ENCODE data around the gene RDH5. TPM values are rescaled to one million over a fixed set of nuclear protein-coding genes. Genes with fewer than 3 reads are reported as not detected.

RDH5 gene
- total and polyA plus RNA-seq, 2 experiments from 2014 or later = 17.6 to 27.2 TPM

- H4K20me1 ChIP-seq (ENCODE audit: insufficient read depth) = no peaks in the 10 kb centered on the region
- TF ChIP-seq EZH2 (IDR thresholded peaks at IDR 0.05; ENCODE audit: insufficient read depth, poor library complexity, severe bottlenecking) (no peak), EZH2phosphoT487 (IDR thresholded peaks at IDR 0.05; ENCODE audit: insufficient read depth, low read depth) (no peak)
- H3K9me3 ChIP-seq (ENCODE audit: low read depth) = no peaks in the 10 kb centered on the region
- peaks cover 8% of the 10 kb centered on the region; the same call in 1 of the 2 replicates for H3K4me1 ChIP-seq (ENCODE audit: insufficient read depth)
- no peak overlapping the region for H3K9ac ChIP-seq
- H3K9me2 ChIP-seq (ENCODE audit: insufficient read depth) = no peaks in the 10 kb centered on the region
- no peak overlapping the region for H3K27ac ChIP-seq
- no peak overlapping the region for H2AFZ ChIP-seq
- 85 to 86% methylated on average over 7 of the region's 7 CpGs for WGBS, 2 experiments (ENCODE audit: low coverage in 1 of 2, low lambda C conversion rate in 2 of 2, missing lambda C conversion rate in 2 of 2)
- in situ Hi-C loops (cut with MboI) = no loop called here
- no peaks in the 10 kb centered on the region for H3K36me3 ChIP-seq (ENCODE audit: low read depth)
- H3K4me3 ChIP-seq = no peak overlapping the region
- no peak for DNase-seq
- no peak overlapping the region for H3K4me2 ChIP-seq (ENCODE audit: unreplicated experiment)
- H3K27me3 ChIP-seq (replicated peaks; ENCODE audit: insufficient read depth) = no peaks in the 10 kb centered on the region
- peaks cover 6% of the 10 kb centered on the region for H3F3A ChIP-seq (ENCODE audit: insufficient read depth)
- H3K79me2 ChIP-seq (ENCODE audit: insufficient read depth) = no peaks in the 10 kb centered on the region
These were observed 36.5 kb upstream of the RDH5 start for GRCh38 chr12:55683676-55684075.

DNA sequence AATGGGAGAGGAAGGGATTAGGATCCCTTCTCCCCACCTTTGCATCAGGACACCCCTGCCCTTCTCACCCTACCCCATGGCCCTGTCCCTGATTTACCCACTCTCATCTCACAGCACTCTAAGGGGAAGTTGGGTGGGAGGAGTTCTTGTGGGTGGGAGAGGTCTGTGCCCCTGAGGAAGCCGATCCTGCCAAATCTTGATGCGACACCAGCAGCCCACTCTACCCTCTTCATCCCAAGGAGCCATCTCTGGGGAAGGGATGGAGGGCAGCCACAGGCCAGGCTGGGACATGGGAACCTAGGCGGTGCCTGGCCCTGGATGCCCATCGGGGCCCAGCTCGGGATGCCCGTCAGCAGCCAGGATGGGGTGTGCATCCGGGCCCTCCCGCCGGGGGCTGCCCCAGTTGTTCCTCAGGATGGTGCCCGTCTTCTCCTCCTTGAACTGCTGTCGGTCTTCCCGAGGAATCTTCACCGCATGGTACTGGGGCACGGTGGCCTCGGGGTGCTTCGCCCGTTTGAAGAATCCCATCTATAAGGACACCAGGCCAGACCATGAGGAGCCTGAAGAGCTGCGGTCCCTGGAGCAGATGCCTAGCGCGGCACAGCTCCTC lies 35.3 kb upstream of the RDH5 start:
- Histone ChIP-seq H3K4me3 (no peak overlapping the region), H3K79me2 (ENCODE audit: insufficient read depth) (no peaks in the 10 kb centered on the region), H2AFZ (no peak overlapping the region), H3K27me3 (replicated peaks; ENCODE audit: insufficient read depth) (no peaks in the 10 kb centered on the region), H3K9me3 (ENCODE audit: low read depth) (no peaks in the 10 kb centered on the region), H3K9me2 (ENCODE audit: insufficient read depth) (no peaks in the 10 kb centered on the region), H3K27ac (no peak overlapping the region), H3K4me2 (ENCODE audit: unreplicated experiment) (no peak overlapping the region), H3K9ac (no peak overlapping the region), H3F3A (ENCODE audit: insufficient read depth) (peaks cover 6% of the 10 kb centered on the region), H3K4me1 (ENCODE audit: insufficient read depth) (peaks cover 8% of the 10 kb centered on the region; the same call in 1 of the 2 replicates), H4K20me1 (ENCODE audit: insufficient read depth) (no peaks in the 10 kb centered on the region), H3K36me3 (ENCODE audit: low read depth) (no peaks in the 10 kb centered on the region)
- in situ Hi-C loops (cut with MboI) = no loop called here
- TF ChIP-seq EZH2 (IDR thresholded peaks at IDR 0.05; ENCODE audit: insufficient read depth, poor library complexity, severe bottlenecking) (no peak), EZH2phosphoT487 (IDR thresholded peaks at IDR 0.05; ENCODE audit: insufficient read depth, low read depth) (no peak)
- DNase-seq = no peak
- WGBS, 2 experiments (ENCODE audit: low coverage in 1 of 2, low lambda C conversion rate in 2 of 2, missing lambda C conversion rate in 2 of 2) = 87 to 90% methylated on average over 19 to 20 of the region's 20 CpGs

DNA sequence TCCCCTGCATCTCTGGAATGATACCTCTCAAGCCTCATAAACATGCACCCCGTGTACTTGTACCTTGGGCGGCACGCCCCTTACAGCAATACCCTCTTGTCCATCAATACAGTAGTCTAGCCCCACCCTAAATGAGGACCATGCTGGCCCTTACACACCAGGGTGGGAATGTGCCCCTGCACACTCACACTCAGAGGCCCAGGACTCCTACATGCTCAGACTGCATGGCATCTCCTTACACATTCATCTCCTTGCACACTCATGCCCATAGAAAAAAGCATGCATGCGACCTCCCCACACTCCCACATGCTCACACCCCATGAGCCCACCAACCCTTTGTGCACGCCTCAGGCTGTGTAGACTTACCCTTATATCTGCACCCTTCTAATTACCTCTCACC lies 34.5 kb upstream of the RDH5 start:
- in situ Hi-C loops (cut with MboI) = no loop called here
- WGBS, 2 experiments (ENCODE audit: low coverage in 1 of 2, low lambda C conversion rate in 2 of 2, missing lambda C conversion rate in 2 of 2) = 82 to 86% methylated on average over 5 of the region's 5 CpGs

DNA sequence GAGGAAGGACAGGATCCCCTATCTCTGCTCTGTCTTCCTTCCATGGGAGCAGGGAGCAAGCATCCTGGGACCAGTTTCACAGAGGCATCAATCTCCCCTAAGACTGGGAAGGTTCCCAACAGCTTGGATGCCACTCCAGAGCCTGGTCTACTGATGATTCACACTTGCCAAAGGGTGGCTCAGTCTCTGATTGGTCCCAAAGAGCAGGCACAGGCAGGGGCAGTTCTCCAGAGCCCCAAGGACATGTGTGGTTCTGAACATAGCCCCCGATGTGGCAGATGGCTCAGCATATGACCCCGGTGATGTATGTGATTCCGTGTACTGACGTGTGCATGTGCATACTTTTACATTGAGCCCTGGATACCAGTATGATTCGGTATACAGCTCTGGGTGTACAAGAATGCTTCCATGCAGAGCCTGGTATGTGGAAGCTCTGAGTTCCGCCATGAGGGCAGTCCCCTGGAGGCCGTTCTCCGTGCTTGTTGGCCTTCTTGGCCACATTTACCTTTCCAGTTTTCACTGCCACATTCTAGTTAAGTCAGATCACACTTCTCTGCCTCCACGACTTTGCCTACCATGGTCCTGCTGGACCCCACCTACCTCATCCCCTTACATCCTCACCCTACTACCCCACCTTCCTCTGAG lies 33.7 kb upstream of the RDH5 start:
- no peak overlapping the region for H3K4me3 ChIP-seq
- no peak overlapping the region for H3K4me2 ChIP-seq (ENCODE audit: unreplicated experiment)
- no peaks in the 10 kb centered on the region for H3F3A ChIP-seq (ENCODE audit: insufficient read depth)
- no peaks in the 10 kb centered on the region for H3K27me3 ChIP-seq (replicated peaks; ENCODE audit: insufficient read depth)
- TF ChIP-seq EZH2 (IDR thresholded peaks at IDR 0.05; ENCODE audit: insufficient read depth, poor library complexity, severe bottlenecking) (no peak), EZH2phosphoT487 (IDR thresholded peaks at IDR 0.05; ENCODE audit: insufficient read depth, low read depth) (no peak)
- H2AFZ ChIP-seq = no peak overlapping the region
- no peaks in the 10 kb centered on the region for H3K9me2 ChIP-seq (ENCODE audit: insufficient read depth)
- no peak overlapping the region for H3K9ac ChIP-seq
- in situ Hi-C loops (cut with MboI) = no loop called here
- DNase-seq = peak; percentile 34
- no peaks in the 10 kb centered on the region for H3K36me3 ChIP-seq (ENCODE audit: low read depth)
- H4K20me1 ChIP-seq (ENCODE audit: insufficient read depth) = no peaks in the 10 kb centered on the region
- no peaks in the 10 kb centered on the region for H3K9me3 ChIP-seq (ENCODE audit: low read depth)
- no peak overlapping the region for H3K27ac ChIP-seq
- H3K4me1 ChIP-seq (ENCODE audit: insufficient read depth) = peaks cover 5% of the 10 kb centered on the region; the same call in 1 of the 2 replicates
- WGBS, 2 experiments (ENCODE audit: low coverage in 1 of 2, low lambda C conversion rate in 2 of 2, missing lambda C conversion rate in 2 of 2) = 75 to 76% methylated on average over 9 of the region's 9 CpGs
- no peaks in the 10 kb centered on the region for H3K79me2 ChIP-seq (ENCODE audit: insufficient read depth)

More for the DNA sequence above, 34.5 kb upstream of the RDH5 start:
- no peaks in the 10 kb centered on the region for H3K9me3 ChIP-seq (ENCODE audit: low read depth)
- no peaks in the 10 kb centered on the region for H4K20me1 ChIP-seq (ENCODE audit: insufficient read depth)
- no peaks in the 10 kb centered on the region for H3K36me3 ChIP-seq (ENCODE audit: low read depth)
- H3K4me1 ChIP-seq (ENCODE audit: insufficient read depth) = peaks cover 8% of the 10 kb centered on the region; the same call in 1 of the 2 replicates
- DNase-seq = no peak
- H2AFZ ChIP-seq = no peak overlapping the region
- H3K27ac ChIP-seq = no peak overlapping the region
- H3K27me3 ChIP-seq (replicated peaks; ENCODE audit: insufficient read depth) = no peaks in the 10 kb centered on the region
- peaks cover 1% of the 10 kb centered on the region for H3F3A ChIP-seq (ENCODE audit: insufficient read depth)
- no peak overlapping the region for H3K4me3 ChIP-seq
- H3K9me2 ChIP-seq (ENCODE audit: insufficient read depth) = no peaks in the 10 kb centered on the region
- H3K79me2 ChIP-seq (ENCODE audit: insufficient read depth) = no peaks in the 10 kb centered on the region
- TF ChIP-seq EZH2phosphoT487 (IDR thresholded peaks at IDR 0.05; ENCODE audit: insufficient read depth, low read depth) (no peak), EZH2 (IDR thresholded peaks at IDR 0.05; ENCODE audit: insufficient read depth, poor library complexity, severe bottlenecking) (no peak)
- no peak overlapping the region for H3K9ac ChIP-seq
- H3K4me2 ChIP-seq (ENCODE audit: unreplicated experiment) = no peak overlapping the region
